Panc1 (cell line): ENCODE data around the gene HES6. TPM values are rescaled to one million over a fixed set of nuclear protein-coding genes. Genes with fewer than 3 reads are reported as not detected.
A peak's percentile ranks its signal among the peaks of the same experiment; 100 is the strongest.

Experiments used
- ATAC-seq: fragments of 200-7000 bp; cut with Tn5 transposase; 2 replicates; pipeline ENCODE4 v1.9.1; 2020; ENCODE audit warnings: mild to moderate bottlenecking, moderate library complexity
- BruUV-seq: library from RNA; stranded (reverse); fragments of 400-500 nt; replicated peaks from 2 replicates; lab custom pipeline; 2021; lab: Mats Ljungman, UMichigan
- CTCF ChIA-PET: fragments of 300-600 bp; sonication (Branson Sonifier 250); formaldehyde crosslinking; loops from one replicate; lab custom pipeline; 2022; ENCODE audit warnings: antibody characterized with exemption; lab: Charles Lee
- POLR2A ChIA-PET: fragments of 300-600 bp; sonication (Branson Sonifier 250); formaldehyde crosslinking; loops from one replicate; lab custom pipeline; 2022; ENCODE audit warnings: antibody characterized with exemption; lab: Charles Lee
- DNase-seq: peaks from one replicate; pipeline ENCODE4 v3.0.0-alpha.2; 2010; ENCODE audit warnings: low read depth, low spot score
- H3K27ac ChIP-seq: 2 replicates; pipeline ENCODE4 v1.5.1; 2011; ENCODE audit warnings: mild to moderate bottlenecking, low read length, inconsistent platforms
- H3K27me3 ChIP-seq: fragments of 200-500 bp; sonication (Bioruptor generic); 2 replicates; pipeline ENCODE4 v1.6.0; 2014; ENCODE audit warnings: low read length, inconsistent platforms; ENCODE audit not compliant: control insufficient read depth, insufficient read depth
- H3K36me3 ChIP-seq: fragments of 200-500 bp; sonication (Bioruptor generic); 2 replicates; pipeline ENCODE4 v1.5.1; 2014; ENCODE audit warnings: inconsistent platforms, mild to moderate bottlenecking, low read length, moderate library complexity; ENCODE audit not compliant: control insufficient read depth, insufficient read depth
- H3K4me1 ChIP-seq: 2 replicates; pipeline ENCODE4 v1.5.1; 2011; ENCODE audit warnings: inconsistent platforms, mild to moderate bottlenecking, low read length, moderate library complexity; ENCODE audit not compliant: control insufficient read depth, insufficient read depth
- H3K4me3 ChIP-seq, 2 experiments: 2 replicates each; pipeline ENCODE4 v1.5.1; 2011 to 2012; ENCODE audit warnings: low read depth in 2 of 2, low read length in 2 of 2, mild to moderate bottlenecking in 2 of 2, inconsistent platforms in 1 of 2, moderate library complexity in 1 of 2
- H3K9me3 ChIP-seq: fragments of 200-500 bp; sonication (Bioruptor generic); 2 replicates; pipeline ENCODE4 v1.5.1; 2014; ENCODE audit warnings: low read depth, mild to moderate bottlenecking, inconsistent platforms, low read length, moderate library complexity; ENCODE audit not compliant: control insufficient read depth, insufficient read depth
- CTCF ChIP-seq: fragments of 450-650 bp; IDR thresholded peaks from 2 replicates; pipeline ENCODE4 v1.5.1; 2017; ENCODE audit warnings: mild to moderate bottlenecking
- POLR2AphosphoS5 ChIP-seq: IDR thresholded peaks from 2 replicates; pipeline ENCODE4 v1.6.1; 2012; ENCODE audit warnings: mild to moderate bottlenecking, low read depth, low read length, moderate library complexity
- REST ChIP-seq, 2 experiments: IDR thresholded peaks; 2 replicates each; pipeline ENCODE4 v1.6.1; 2011 to 2012; ENCODE audit warnings: low read depth in 2 of 2, control low read depth in 1 of 2, low read length in 1 of 2, mild to moderate bottlenecking in 1 of 2, moderate library complexity in 1 of 2; ENCODE audit not compliant: insufficient read depth in 1 of 2
- SIN3A ChIP-seq: IDR thresholded peaks from 2 replicates; pipeline ENCODE4 v1.6.1; 2012; ENCODE audit warnings: low read depth, mild to moderate bottlenecking, low read length, moderate library complexity, borderline replicate concordance; ENCODE audit not compliant: insufficient read depth
- TCF7L2 ChIP-seq: IDR thresholded peaks from 2 replicates; pipeline ENCODE4 v1.6.1; 2011; ENCODE audit warnings: mild to moderate bottlenecking, low read depth, low read length, inconsistent platforms
- in situ Hi-C: cut with HindIII; loops from 2 replicates; pipeline ENCODE4 v1.10.0; 2016; ENCODE audit warnings: low sequenced_read_pairs, low pct_unique_long_range_greater_than_20kb
- intact Hi-C: fragments of 100-400 bp; cut with micrococcal nuclease; formaldehyde crosslinking; loops from one replicate; pipeline ENCODE4 v1.10.0; 2022; ENCODE audit not compliant: unreplicated experiment
- total RNA-seq: library from RNA; stranded (reverse); gene quantifications from one replicate; pipeline ENCODE4 v1.2.1, GENCODE V29; 2021; ENCODE audit not compliant: unreplicated experiment

The HES6 gene
- total RNA-seq, 1 experiment from 2014 or later = 42.0 TPM

GRCh38 chr2:238231251-238231793 lies 8.5 kb downstream of the HES6 start:
- POLR2A ChIA-PET = interaction anchor here (0.5 to 0.6 kb wide), 3 partner anchors 79 to 158 kb away, joined by 3 to 8 read pairs (median 3); no protein-coding TSS in a partner anchor
- DNase-seq (peak; percentile 13), ATAC-seq (peak; percentile 85)
- BruUV-seq = no TSS peak
- in situ Hi-C loops = no loop called here
- Histone ChIP-seq H3K9me3 (no peaks in the 10 kb centered on the region), H3K27ac (peak overlapping the region; percentile 87), H3K27me3 (no peaks in the 10 kb centered on the region), H3K36me3 (no peaks in the 10 kb centered on the region), H3K4me1 (peaks cover 3% of the 10 kb centered on the region; the same call in 1 of the 2 replicates), H3K4me3 (peak overlapping the region; percentile 77 to 90)
- no peak for TF ChIP-seq CTCF
- TF ChIP-seq REST (IDR thresholded peaks at IDR 0.05; ENCODE audit: insufficient read depth in 1 of 2, low read depth in 2 of 2, low read length in 1 of 2) = peak in 1 of 2 experiments; percentile 22; a peak in 1 of 4 replicates
- no peak for TF ChIP-seq SIN3A
- TF ChIP-seq TCF7L2 = peak; percentile 90
- TF ChIP-seq POLR2AphosphoS5 = no peak
- CTCF ChIA-PET = no interaction called here
- intact Hi-C loops = no loop called here

GRCh38 chr2:238230699-238231098 lies 9.1 kb downstream of the HES6 start:
- no peaks in the 10 kb centered on the region for H3K9me3 ChIP-seq
- peaks cover 3% of the 10 kb centered on the region; the same call in 1 of the 2 replicates for H3K4me1 ChIP-seq
- H3K4me3 ChIP-seq = peak overlapping the region; percentile 77 to 90
- ChIA-PET CTCF (no interaction called here), POLR2A (no interaction called here)
- ATAC-seq (no peak), DNase-seq (no peak)
- H3K36me3 ChIP-seq = no peaks in the 10 kb centered on the region
- H3K27ac ChIP-seq = peak overlapping the region; percentile 87
- in situ Hi-C loops = no loop called here
- BruUV-seq = TSS peak; percentile 75
- intact Hi-C loops = no loop called here
- no peaks in the 10 kb centered on the region for H3K27me3 ChIP-seq
- no peak for TF ChIP-seq CTCF
- TF ChIP-seq REST (IDR thresholded peaks at IDR 0.05; ENCODE audit: insufficient read depth in 1 of 2, low read depth in 2 of 2, low read length in 1 of 2) = no peak
- TF ChIP-seq SIN3A = no peak
- TF ChIP-seq POLR2AphosphoS5 = no peak
- TF ChIP-seq TCF7L2 = no peak
